Left colon (tissue), 2 donors: Measurements from ENCODE around the gene SETDB1. TPM values are rescaled to one million over a fixed set of nuclear protein-coding genes. Genes with fewer than 3 reads are reported as not detected.
A peak's percentile ranks its signal among the peaks of the same experiment; 100 is the strongest.

Experiments used
- ATAC-seq: fragments of 200-7000 bp; cut with Tn5 transposase; one replicate; pipeline ENCODE4 v1.9.1; 2020; ENCODE audit warnings: mild to moderate bottlenecking, moderate library complexity
- DNase-seq, 2 donors: peaks; one replicate each; pipeline ENCODE4 v3.0.0-alpha.2; 2020
- intact Hi-C, 2 donors: fragments of 100-400 bp; cut with DNase I in 1 of 2; cut with micrococcal nuclease in 1 of 2; formaldehyde crosslinking; loops; one replicate each; pipeline versions ENCODE4 v1.11.2 to v1.14.0; 2022; cut with DNase I, micrococcal nuclease
- total RNA-seq, 2 donors: library from RNA; stranded (reverse); fragmentation: NEBNext Ultra II Directional; extraction: Animal tissue kit (Norgen Biotek cat#: 25700); gene quantifications; one replicate each; pipeline ENCODE4 v1.2.1, GENCODE V29; 2021
- donor health status: DM: no; HTN: no; CAD: no.
- donor health status: DM: yes; HTN: yes; CAD: no.

Gene SETDB1
- total RNA-seq, 2 donors from 2014 or later = 35.7 to 38.9 TPM

GRCh38 chr1:150971583-150972416 is 45.6 kb downstream of the SETDB1 start:
- DNase-seq (no peak), ATAC-seq (no peak)
- intact Hi-C loops = no loop called here

- no peak for ATAC-seq
- no peak for DNase-seq
- intact Hi-C loops = no loop called here
Measured at GRCh38 chr1:150972417-150972940, 46.3 kb downstream of the SETDB1 start.

- no peak for ATAC-seq
- peak in 1 of 2 donors; percentile 32 for DNase-seq
- intact Hi-C loops = no loop called here
Measured at GRCh38 chr1:150973258-150973835, 47.2 kb downstream of the SETDB1 start.

GRCh38 chr1:150973836-150974579 is 47.8 kb downstream of the SETDB1 start:
- intact Hi-C loops = no loop called here
- ATAC-seq = peak; percentile 38
- peak; percentile 39 to 63 for DNase-seq

GRCh38 chr1:150974580-150975478 is 48.7 kb downstream of the SETDB1 start, which contains the start of gene CERS2:
CERS2 (minus strand) TSS chr1:150974835; CDS start chr1:150969090, 5,745 bp downstream.
- intact Hi-C loops = no loop called here

GRCh38 chr1:150976401-150976821 is 50.2 kb downstream of the SETDB1 start:
- DNase-seq (no peak), ATAC-seq (no peak)
- intact Hi-C loops = no loop called here

More at GRCh38 chr1:150974580-150975478, 48.7 kb downstream of the SETDB1 start, which contains the start of gene CERS2:
- ATAC-seq (peak; percentile 70), DNase-seq (peak; percentile 80 to 87)

GRCh38 chr1:150976879-150977694 is 50.9 kb downstream of the SETDB1 start:
- ATAC-seq (peak; percentile 69), DNase-seq (peak; percentile 90 to 94)
- intact Hi-C loops = no loop called here

- intact Hi-C loops = no loop called here
Measured at GRCh38 chr1:150979092-150980056, 53.2 kb downstream of the SETDB1 start.

GRCh38 chr1:150981177-150981804 is 55.1 kb downstream of the SETDB1 start:
- intact Hi-C loops = no loop called here
- DNase-seq (peak; percentile 48 to 49), ATAC-seq (peak; percentile 53)

More at GRCh38 chr1:150979092-150980056, 53.2 kb downstream of the SETDB1 start:
- peak; percentile 74 to 92 for DNase-seq
- peak; percentile 9 for ATAC-seq

- peak; percentile 59 to 68 for DNase-seq
- ATAC-seq = peak; percentile 82
- intact Hi-C loops = no loop called here
Measured at GRCh38 chr1:150981805-150982712, 55.9 kb downstream of the SETDB1 start, which contains the start of gene ANXA9. ANXA9 (plus strand) TSS chr1:150982292; CDS start chr1:150983106, 814 bp downstream.

GRCh38 chr1:150985179-150985825 is 59.1 kb downstream of the SETDB1 start:
- no peak for ATAC-seq
- no peak for DNase-seq
- intact Hi-C loops = no loop called here

- no peak for DNase-seq
- intact Hi-C loops = no loop called here
- no peak for ATAC-seq
Measured at GRCh38 chr1:150987924-150988323, 61.8 kb downstream of the SETDB1 start.

GRCh38 chr1:150992626-150993025 is 66.5 kb downstream of the SETDB1 start:
- DNase-seq (no peak), ATAC-seq (no peak)
- intact Hi-C loops = no loop called here

GRCh38 chr1:150994248-150994647 is 68.1 kb downstream of the SETDB1 start:
- intact Hi-C loops = no loop called here
- ATAC-seq = no peak
- no peak for DNase-seq
